OCI-LY3 (cell line): ENCODE data around the gene CAPNS2.

Source experiments
- H2AFZ ChIP-seq: fragments of 200-600, 300-600 bp; shearing (Covaris generic); 2 replicates; pipeline ENCODE4 v1.6.0; 2014; ENCODE audit warnings: antibody characterized with exemption, low read depth, low read length
- H3K27ac ChIP-seq: fragments of 200-600, 300-600 bp; sonication (generic); 2 replicates; pipeline ENCODE4 v1.5.1; 2014; ENCODE audit warnings: mild to moderate bottlenecking, low read length, moderate library complexity, mixed read lengths
- H3K27me3 ChIP-seq: fragments of 200-600, 300-600 bp; sonication (generic); 2 replicates; pipeline ENCODE4 v1.6.1; 2014; ENCODE audit warnings: low read depth, low read length, mixed read lengths
- H3K36me3 ChIP-seq: fragments of 200-600, 300-600 bp; sonication (generic); replicated peaks from 2 replicates; pipeline ENCODE3; 2014; ENCODE audit warnings: low read depth, low read length, mixed read lengths
- H3K4me1 ChIP-seq: fragments of 300-600, 200-600 bp; sonication (generic); 2 replicates; pipeline ENCODE4 v1.6.1; 2014; ENCODE audit warnings: low read length, mixed read lengths
- H3K4me2 ChIP-seq: fragments of 200-600, 300-600 bp; sonication (generic); 2 replicates; pipeline ENCODE4 v1.6.1; 2014; ENCODE audit warnings: low read length, mixed read lengths
- H3K4me3 ChIP-seq: fragments of 300-600, 200-600 bp; sonication (generic); 2 replicates; pipeline ENCODE4 v1.5.1; 2014; ENCODE audit warnings: antibody characterized with exemption, mild to moderate bottlenecking, low read length, moderate library complexity
- H3K79me2 ChIP-seq: fragments of 300-600, 200-600 bp; shearing (Covaris generic); 2 replicates; pipeline ENCODE4 v1.6.1; 2014; ENCODE audit warnings: mild to moderate bottlenecking, low read length, mixed read lengths
- H3K9ac ChIP-seq: fragments of 300-600, 200-600 bp; shearing (Covaris generic); 2 replicates; pipeline ENCODE4 v1.6.0; 2014; ENCODE audit warnings: mild to moderate bottlenecking, low read length, moderate library complexity
- H3K9me3 ChIP-seq: fragments of 200-600, 300-600 bp; shearing (Covaris generic); 2 replicates; pipeline ENCODE4 v1.6.1; 2014; ENCODE audit warnings: low read length, mixed read lengths; ENCODE audit not compliant: insufficient read depth
- H4K20me1 ChIP-seq: fragments of 200-600, 300-600 bp; sonication (generic); 2 replicates; pipeline ENCODE4 v1.6.1; 2016; ENCODE audit warnings: low read length, mixed read lengths; ENCODE audit not compliant: insufficient read depth
- EZH2phosphoT487 ChIP-seq: fragments of 200-600 bp; shearing (Covaris generic); IDR thresholded peaks from 2 replicates; pipeline ENCODE4 v1.6.1; 2018; ENCODE audit warnings: antibody characterized with exemption, mixed run types, low read depth
- TF ChIP-seq, protein P1 (sequence below): fragments of 200-600, 300-600 bp; sonication (generic); IDR thresholded peaks from 2 replicates; pipeline ENCODE4 v1.5.1; 2014; ENCODE audit warnings: antibody characterized with exemption, low read length, low read depth

Gene CAPNS2

DNA sequence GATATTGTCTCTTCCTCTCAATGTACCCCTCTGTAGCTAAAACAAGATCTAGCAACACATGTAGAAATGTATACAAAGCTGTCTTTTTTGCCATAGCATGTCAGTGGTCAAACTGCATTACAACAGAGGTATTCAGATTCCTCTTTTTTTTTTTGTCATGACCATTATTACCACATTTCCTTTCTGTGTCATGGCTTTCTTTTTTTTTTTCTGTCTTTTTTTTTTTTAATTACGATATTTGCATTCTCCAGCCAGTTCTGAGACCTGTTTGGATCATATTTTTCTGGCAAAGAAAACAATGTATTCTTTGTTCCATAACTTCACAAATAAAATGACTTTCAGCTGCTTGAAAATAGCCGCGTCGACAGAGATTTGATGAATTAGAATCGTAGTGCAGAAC is 27.4 kb upstream of the CAPNS2 start:
- H3K9me3 ChIP-seq: no peaks in the 10 kb centered on the region
- no peaks in the 10 kb centered on the region; the same call in 1 of the 2 replicates for H3K27me3 ChIP-seq
- no peak overlapping the region for H3K9ac ChIP-seq
- TF ChIP-seq, protein P1, sequence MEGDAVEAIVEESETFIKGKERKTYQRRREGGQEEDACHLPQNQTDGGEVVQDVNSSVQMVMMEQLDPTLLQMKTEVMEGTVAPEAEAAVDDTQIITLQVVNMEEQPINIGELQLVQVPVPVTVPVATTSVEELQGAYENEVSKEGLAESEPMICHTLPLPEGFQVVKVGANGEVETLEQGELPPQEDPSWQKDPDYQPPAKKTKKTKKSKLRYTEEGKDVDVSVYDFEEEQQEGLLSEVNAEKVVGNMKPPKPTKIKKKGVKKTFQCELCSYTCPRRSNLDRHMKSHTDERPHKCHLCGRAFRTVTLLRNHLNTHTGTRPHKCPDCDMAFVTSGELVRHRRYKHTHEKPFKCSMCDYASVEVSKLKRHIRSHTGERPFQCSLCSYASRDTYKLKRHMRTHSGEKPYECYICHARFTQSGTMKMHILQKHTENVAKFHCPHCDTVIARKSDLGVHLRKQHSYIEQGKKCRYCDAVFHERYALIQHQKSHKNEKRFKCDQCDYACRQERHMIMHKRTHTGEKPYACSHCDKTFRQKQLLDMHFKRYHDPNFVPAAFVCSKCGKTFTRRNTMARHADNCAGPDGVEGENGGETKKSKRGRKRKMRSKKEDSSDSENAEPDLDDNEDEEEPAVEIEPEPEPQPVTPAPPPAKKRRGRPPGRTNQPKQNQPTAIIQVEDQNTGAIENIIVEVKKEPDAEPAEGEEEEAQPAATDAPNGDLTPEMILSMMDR: no peak
- no peak for TF ChIP-seq EZH2phosphoT487
- no peak overlapping the region for H3K4me2 ChIP-seq
- no peaks in the 10 kb centered on the region for H3K4me1 ChIP-seq
- H3K79me2 ChIP-seq: no peaks in the 10 kb centered on the region
- H3K4me3 ChIP-seq: no peak overlapping the region
- H2AFZ ChIP-seq: no peak overlapping the region
- no peaks in the 10 kb centered on the region for H4K20me1 ChIP-seq
- no peak overlapping the region for H3K27ac ChIP-seq
- no peaks in the 10 kb centered on the region for H3K36me3 ChIP-seq

DNA sequence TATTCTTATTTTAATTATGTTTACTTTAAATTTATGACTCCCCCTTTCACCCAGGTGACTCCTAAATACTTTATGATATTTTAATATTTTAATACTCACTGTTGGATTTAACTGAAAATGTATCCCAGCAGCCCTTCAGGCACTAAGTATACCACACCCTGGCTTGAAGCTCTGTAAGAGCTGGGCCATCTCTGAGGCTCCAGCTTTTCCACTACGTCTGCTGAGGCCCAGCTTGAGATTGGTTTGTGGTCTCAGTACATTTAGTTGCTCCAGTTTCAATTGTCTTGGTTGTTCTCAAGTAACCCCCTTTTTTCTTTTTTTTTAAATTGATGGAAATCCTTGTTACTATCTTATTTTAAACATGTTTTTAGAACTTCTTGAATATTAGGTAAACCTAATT is 27.0 kb upstream of the CAPNS2 start:
- TF ChIP-seq, protein P1: no peak
- TF ChIP-seq EZH2phosphoT487: no peak
- no peak overlapping the region for H3K9ac ChIP-seq
- H3K27me3 ChIP-seq: no peaks in the 10 kb centered on the region; the same call in 1 of the 2 replicates
- H4K20me1 ChIP-seq: no peaks in the 10 kb centered on the region
- no peak overlapping the region for H3K4me2 ChIP-seq
- H3K36me3 ChIP-seq: no peaks in the 10 kb centered on the region
- no peak overlapping the region for H3K27ac ChIP-seq
- no peaks in the 10 kb centered on the region for H3K79me2 ChIP-seq
- H3K9me3 ChIP-seq: no peaks in the 10 kb centered on the region
- H3K4me3 ChIP-seq: no peak overlapping the region
- H2AFZ ChIP-seq: no peak overlapping the region
- H3K4me1 ChIP-seq: no peaks in the 10 kb centered on the region

DNA sequence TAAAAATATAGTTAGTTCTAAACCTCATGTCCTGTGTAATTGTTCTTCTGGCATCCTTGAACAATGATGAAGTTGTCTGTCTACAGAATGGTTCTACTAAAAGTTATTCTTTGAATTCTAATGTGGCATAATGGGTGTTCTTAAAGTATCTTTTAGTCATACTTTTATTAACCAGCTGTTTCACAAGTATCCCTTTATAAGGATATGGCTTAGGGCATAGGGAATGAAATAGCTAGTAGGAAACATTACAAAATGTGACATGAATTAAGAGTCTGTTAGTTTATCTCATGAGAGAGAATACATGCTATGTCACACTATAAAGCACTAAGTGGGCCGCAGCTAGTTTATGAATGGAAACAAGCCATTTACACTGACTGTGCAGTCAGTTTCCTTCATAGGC is 26.3 kb upstream of the CAPNS2 start:
- Histone ChIP-seq H3K9me3 (no peaks in the 10 kb centered on the region), H2AFZ (no peak overlapping the region), H3K27me3 (no peaks in the 10 kb centered on the region; the same call in 1 of the 2 replicates), H3K4me1 (no peaks in the 10 kb centered on the region), H3K27ac (no peak overlapping the region), H3K4me3 (no peak overlapping the region), H3K9ac (no peak overlapping the region), H3K79me2 (no peaks in the 10 kb centered on the region), H3K36me3 (no peaks in the 10 kb centered on the region), H3K4me2 (no peak overlapping the region), H4K20me1 (no peaks in the 10 kb centered on the region)
- no peak for TF ChIP-seq EZH2phosphoT487
- TF ChIP-seq, protein P1: no peak

DNA sequence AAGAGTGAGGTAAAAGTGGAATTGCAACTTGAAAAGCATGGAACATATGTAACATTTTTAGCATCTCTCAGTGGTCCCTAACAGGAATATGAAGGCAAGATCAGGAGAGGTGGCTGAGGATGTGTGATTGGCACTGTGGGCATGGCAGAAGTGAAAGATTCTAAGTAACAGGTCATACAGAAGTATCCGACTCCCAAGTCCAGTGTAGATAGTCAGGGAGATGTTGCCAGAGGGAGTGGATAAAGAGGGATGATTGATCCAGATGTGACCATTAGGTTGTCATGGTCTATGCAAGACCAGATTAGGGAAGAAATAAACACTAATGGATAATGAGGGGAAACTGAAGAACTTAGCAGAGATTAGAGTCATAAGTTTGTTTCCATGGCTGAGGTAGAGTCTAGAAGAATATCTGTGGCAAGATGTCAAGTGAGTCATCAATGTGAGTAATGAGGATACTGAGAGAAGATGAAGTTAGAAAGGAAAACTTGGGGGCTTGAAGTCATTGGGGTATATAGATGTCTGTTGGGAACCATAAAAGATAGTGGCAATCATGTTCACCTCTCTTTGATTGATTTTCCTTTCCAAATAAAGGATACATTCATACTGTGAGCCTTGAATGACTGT is 23.9 kb upstream of the CAPNS2 start:
- Histone ChIP-seq H2AFZ (no peak overlapping the region), H3K4me2 (no peak overlapping the region), H3K36me3 (no peaks in the 10 kb centered on the region), H3K27me3 (no peaks in the 10 kb centered on the region; the same call in 1 of the 2 replicates), H4K20me1 (no peaks in the 10 kb centered on the region), H3K27ac (no peak overlapping the region), H3K4me3 (no peak overlapping the region), H3K4me1 (no peaks in the 10 kb centered on the region), H3K9ac (no peak overlapping the region), H3K9me3 (no peaks in the 10 kb centered on the region), H3K79me2 (no peaks in the 10 kb centered on the region)
- TF ChIP-seq, protein P1: no peak
- TF ChIP-seq EZH2phosphoT487: no peak
